NB4 (cell line): ENCODE results near the gene MAN2A1.

Source experiments
- POLR2A ChIP-seq: IDR thresholded peaks from 2 replicates; pipeline ENCODE4 v1.6.1; 2011; ENCODE audit warnings: mild to moderate bottlenecking; ENCODE audit not compliant: insufficient read length; ENCODE audit errors: extremely low read depth
- TF ChIP-seq, protein P1 (sequence below): IDR thresholded peaks from 2 replicates; pipeline ENCODE4 v1.6.1; 2011; ENCODE audit warnings: low read depth, low read length
- TF ChIP-seq, protein P2 (sequence below): IDR thresholded peaks from one replicate; pipeline ENCODE4 v1.5.1; 2012; ENCODE audit warnings: low read depth, low read length

DNA sequence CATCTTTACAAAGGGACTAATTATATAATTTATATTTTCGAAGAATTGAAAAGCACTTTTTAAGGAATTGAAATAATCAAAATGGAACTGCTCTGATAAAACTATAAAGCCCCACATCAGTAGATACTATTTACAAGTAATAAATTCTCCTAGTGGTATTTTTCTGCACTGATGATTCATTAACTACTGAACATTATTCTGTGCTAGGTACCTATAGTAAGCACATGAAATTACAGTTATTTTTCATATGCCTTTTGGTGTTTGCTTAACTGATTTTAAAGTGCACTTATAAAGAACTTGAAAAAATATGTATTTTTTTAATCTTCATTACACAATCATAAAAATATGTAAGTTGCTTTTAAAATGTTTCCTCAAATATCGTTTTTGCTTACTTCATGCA is 123.0 kb downstream of the MAN2A1 start:
- TF ChIP-seq, protein P1, sequence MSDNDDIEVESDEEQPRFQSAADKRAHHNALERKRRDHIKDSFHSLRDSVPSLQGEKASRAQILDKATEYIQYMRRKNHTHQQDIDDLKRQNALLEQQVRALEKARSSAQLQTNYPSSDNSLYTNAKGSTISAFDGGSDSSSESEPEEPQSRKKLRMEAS: no peak
- TF ChIP-seq POLR2A: no peak
- TF ChIP-seq, protein P2, sequence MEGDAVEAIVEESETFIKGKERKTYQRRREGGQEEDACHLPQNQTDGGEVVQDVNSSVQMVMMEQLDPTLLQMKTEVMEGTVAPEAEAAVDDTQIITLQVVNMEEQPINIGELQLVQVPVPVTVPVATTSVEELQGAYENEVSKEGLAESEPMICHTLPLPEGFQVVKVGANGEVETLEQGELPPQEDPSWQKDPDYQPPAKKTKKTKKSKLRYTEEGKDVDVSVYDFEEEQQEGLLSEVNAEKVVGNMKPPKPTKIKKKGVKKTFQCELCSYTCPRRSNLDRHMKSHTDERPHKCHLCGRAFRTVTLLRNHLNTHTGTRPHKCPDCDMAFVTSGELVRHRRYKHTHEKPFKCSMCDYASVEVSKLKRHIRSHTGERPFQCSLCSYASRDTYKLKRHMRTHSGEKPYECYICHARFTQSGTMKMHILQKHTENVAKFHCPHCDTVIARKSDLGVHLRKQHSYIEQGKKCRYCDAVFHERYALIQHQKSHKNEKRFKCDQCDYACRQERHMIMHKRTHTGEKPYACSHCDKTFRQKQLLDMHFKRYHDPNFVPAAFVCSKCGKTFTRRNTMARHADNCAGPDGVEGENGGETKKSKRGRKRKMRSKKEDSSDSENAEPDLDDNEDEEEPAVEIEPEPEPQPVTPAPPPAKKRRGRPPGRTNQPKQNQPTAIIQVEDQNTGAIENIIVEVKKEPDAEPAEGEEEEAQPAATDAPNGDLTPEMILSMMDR: no peak
